Peyer's patch (tissue), 4 donors: ENCODE data around the gene PRELID1. TPM values are rescaled to one million over a fixed set of nuclear protein-coding genes. Genes with fewer than 3 reads are reported as not detected.
"Not testable (repeated sequence)": the region's sequence is repeated elsewhere in the genome, so short reads cannot be mapped to it uniquely, and the experiment has no call there.

Experiments used
- DNase-seq, 3 donors: peaks; one replicate each; pipeline ENCODE4 v3.0.0-alpha.2; 2017 to 2019
- H3K27ac ChIP-seq, 4 donors: fragments of 200-600 bp; sonication (generic); one replicate each; pipeline ENCODE4 v1.5.1; 2016 to 2019
- H3K27me3 ChIP-seq, 2 donors: fragments of 200-600 bp; sonication (generic); one replicate each; pipeline ENCODE4 v1.5.1; 2019
- H3K36me3 ChIP-seq, 3 donors: fragments of 200-600 bp; sonication (generic); one replicate each; pipeline ENCODE4 v1.5.1; 2016 to 2019
- H3K4me1 ChIP-seq, 4 donors: fragments of 200-600 bp; sonication (generic); one replicate each; pipeline ENCODE4 v1.5.1; 2016 to 2019
- H3K4me3 ChIP-seq, 4 donors: fragments of 200-600 bp; sonication (generic); 1 replicate in 3 of 4; 2 replicates in 1 of 4; pipeline ENCODE4 v1.5.1; 2016 to 2019; ENCODE audit warnings: mild to moderate bottlenecking in 1 of 4
- H3K9me3 ChIP-seq, 4 donors: fragments of 200-600 bp; sonication (generic); one replicate each; pipeline ENCODE4 v1.5.1; 2016 to 2019; ENCODE audit warnings: mild to moderate bottlenecking in 1 of 4
- POLR2A ChIP-seq, 2 donors: fragments of 450-650 bp; IDR thresholded peaks; one replicate each; pipeline ENCODE4 v1.5.1; 2017; ENCODE audit warnings: antibody characterized with exemption in 2 of 2, mild to moderate bottlenecking in 2 of 2, moderate library complexity in 2 of 2
- total RNA-seq, 4 donors: library from RNA; depleted of rRNA; stranded (reverse); fragments of >200 nt; gene quantifications; one replicate each; pipeline ENCODE4 v1.1.0, GENCODE V29; 2016
- TF ChIP-seq, protein P1 (sequence below), 6 experiments: fragments of 450-650 bp in 4 of 6; fragments of 200-600 bp in 2 of 6; sonication (generic) in 1 of 6; IDR thresholded peaks; one replicate each; pipeline ENCODE4 v1.5.1; 2017 to 2019; ENCODE audit warnings: antibody characterized with exemption in 6 of 6, mild to moderate bottlenecking in 3 of 6, moderate library complexity in 1 of 6

Gene PRELID1, protein sequence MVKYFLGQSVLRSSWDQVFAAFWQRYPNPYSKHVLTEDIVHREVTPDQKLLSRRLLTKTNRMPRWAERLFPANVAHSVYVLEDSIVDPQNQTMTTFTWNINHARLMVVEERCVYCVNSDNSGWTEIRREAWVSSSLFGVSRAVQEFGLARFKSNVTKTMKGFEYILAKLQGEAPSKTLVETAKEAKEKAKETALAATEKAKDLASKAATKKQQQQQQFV
- total RNA-seq, result 100 to 1,000 TPM in 3 of 4 donors, 10 to 100 TPM in 1; 55.3 to 215 (median 132) TPM

DNA sequence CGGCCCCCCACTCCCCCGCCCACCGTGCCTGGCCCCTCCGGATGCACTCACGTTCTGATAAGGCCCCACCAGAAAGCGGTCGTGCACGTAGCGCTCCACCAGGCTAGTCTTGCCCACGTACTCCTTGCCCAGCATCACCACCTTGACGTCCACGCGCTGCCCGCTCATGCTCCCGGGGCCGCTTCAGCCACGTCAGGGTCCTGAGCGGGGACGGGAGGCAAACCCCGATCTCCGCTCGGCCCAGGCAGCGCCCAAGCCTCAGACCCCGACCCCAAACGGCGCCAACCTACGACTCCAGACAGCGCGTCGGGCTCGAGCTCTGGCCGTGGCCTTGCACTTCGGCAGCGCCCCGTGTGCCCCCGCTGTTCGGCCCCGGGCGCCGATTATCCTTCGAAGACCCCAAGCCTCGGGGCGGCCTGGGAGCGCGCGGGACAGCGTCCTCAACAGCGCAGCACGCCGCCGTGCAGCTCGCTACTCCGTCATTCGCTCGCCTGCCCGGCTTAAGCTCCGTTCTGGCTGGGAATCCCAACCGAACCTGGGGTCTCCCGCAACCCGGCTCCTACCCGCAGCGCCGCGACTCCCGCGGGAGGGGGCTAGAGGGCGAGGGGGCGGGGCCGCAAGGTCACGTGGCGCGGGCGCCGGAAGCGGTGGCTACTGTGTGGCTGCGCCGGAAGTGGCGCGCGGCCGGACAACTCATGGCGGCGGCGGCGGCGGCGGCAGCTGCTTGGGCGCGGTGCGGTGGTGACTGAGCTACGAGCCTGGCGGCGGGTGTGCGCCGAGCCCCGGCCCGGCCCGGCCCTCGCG lies at the start of gene PRELID1, which contains the start of gene RAB24:
Gene PRELID1, plus strand, starts transcription at position 679 of the 804 bp plus-strand sequence. CDS start 187 bp downstream, outside the sequence.
Gene RAB24, minus strand, starts transcription at position 599 of the 804 bp plus-strand sequence. Its CDS starts 431 bp downstream, at position 168.
- TF ChIP-seq, protein P1, sequence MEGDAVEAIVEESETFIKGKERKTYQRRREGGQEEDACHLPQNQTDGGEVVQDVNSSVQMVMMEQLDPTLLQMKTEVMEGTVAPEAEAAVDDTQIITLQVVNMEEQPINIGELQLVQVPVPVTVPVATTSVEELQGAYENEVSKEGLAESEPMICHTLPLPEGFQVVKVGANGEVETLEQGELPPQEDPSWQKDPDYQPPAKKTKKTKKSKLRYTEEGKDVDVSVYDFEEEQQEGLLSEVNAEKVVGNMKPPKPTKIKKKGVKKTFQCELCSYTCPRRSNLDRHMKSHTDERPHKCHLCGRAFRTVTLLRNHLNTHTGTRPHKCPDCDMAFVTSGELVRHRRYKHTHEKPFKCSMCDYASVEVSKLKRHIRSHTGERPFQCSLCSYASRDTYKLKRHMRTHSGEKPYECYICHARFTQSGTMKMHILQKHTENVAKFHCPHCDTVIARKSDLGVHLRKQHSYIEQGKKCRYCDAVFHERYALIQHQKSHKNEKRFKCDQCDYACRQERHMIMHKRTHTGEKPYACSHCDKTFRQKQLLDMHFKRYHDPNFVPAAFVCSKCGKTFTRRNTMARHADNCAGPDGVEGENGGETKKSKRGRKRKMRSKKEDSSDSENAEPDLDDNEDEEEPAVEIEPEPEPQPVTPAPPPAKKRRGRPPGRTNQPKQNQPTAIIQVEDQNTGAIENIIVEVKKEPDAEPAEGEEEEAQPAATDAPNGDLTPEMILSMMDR (IDR thresholded peaks at IDR 0.05), result peak in 5 of 6 experiments; percentile 0 to 38 (median 27)
- peak; percentile 58 to 70 for TF ChIP-seq POLR2A (IDR thresholded peaks at IDR 0.05)
- DNase-seq, result peak; percentile 92 to 96 (median 92)
- no peaks in the 10 kb centered on the region for H3K27me3 ChIP-seq
- peaks cover 0 to 25% (median 0%) of the 10 kb centered on the region in 3 donors for H3K36me3 ChIP-seq
- peaks cover 3 to 58% (median 33%) of the 10 kb centered on the region in 4 donors for H3K4me1 ChIP-seq
- H3K27ac ChIP-seq, result peak within 1 kb of the TSS; percentile 85 to 92 (median 90)
- peak within 1 kb of the TSS; percentile 76 to 96 (median 84) for H3K4me3 ChIP-seq
- no peaks in the 10 kb centered on the region for H3K9me3 ChIP-seq

DNA sequence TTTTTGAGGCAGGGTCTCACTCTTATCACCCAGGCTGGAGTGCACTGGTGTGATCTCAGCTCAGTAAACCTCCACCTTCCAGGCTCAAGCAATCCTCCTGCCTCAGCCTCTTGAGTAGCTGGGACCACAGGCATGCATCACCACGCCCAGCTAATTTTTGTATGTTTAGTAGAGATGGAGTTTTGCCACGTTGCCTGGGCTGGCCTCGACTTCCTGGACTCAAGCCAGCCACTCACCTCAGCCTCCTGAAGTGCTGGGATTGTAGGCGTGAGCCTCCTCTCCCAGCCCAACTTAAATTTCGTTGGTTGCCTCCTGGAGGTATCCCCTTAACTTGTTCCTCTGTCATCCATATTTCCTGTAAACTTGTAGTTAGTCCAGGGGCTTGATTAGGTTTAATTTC lies 47.3 kb upstream of the PRELID1 start:
- Histone ChIP-seq H3K4me1 (no peaks in the 10 kb centered on the region), H3K27ac (no peak overlapping the region), H3K27me3 (no peaks in the 10 kb centered on the region), H3K36me3 (peaks cover 0 to 95% (median 3%) of the 10 kb centered on the region in 3 donors), H3K4me3 (no peak overlapping the region), H3K9me3 (no peaks in the 10 kb centered on the region)
- TF ChIP-seq, protein P1 (IDR thresholded peaks at IDR 0.05), result no peak
- TF ChIP-seq POLR2A (IDR thresholded peaks at IDR 0.05), result no peak
- no peak for DNase-seq

DNA sequence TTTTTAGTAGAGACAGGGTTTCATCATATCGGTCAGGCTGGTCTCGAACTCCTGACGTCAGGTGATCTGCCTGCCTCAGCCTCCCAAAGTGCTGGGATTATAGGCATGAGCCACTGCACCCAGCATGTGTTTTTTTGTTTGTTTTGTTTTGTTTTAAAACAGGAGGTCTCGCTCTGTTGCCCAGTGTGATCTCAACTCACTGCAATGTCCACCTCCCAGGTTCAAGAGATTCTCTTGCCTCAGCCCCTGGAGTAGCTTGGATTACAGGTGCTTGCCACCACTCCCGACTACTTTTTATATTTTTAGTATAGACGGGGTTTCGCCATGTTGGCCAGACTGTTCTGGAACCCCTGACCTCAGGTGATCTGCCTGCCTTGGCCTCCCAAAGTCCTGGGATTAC lies 44.9 kb upstream of the PRELID1 start:
- H3K4me3 ChIP-seq, H3K9me3 ChIP-seq, H3K4me1 ChIP-seq, H3K27me3 ChIP-seq, H3K27ac ChIP-seq, DNase-seq: not testable (repeated sequence)
- peaks cover 0 to 89% (median 3%) of the 10 kb centered on the region in 3 donors for H3K36me3 ChIP-seq

DNA sequence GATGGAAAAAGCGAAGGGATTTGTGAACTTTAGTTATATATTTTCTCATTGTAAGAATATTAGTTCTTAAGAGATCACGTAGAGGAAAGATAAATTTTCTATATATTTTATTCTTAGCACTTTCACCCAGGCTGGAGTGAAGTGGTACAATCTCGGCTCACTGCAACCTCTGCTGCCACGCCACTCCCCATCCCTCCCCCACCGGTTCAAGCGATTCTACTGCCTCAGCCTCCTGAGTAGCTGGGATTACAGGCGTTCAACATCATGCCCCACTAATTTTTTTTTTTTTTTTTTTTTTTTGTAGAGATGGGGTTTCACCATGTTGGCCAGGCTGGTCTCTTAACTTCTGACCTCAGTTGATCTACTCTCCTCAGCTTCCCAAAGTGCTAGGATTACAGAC lies 42.6 kb upstream of the PRELID1 start:
- Histone ChIP-seq H3K27ac (no peak overlapping the region), H3K4me1 (no peaks in the 10 kb centered on the region), H3K4me3 (no peak overlapping the region), H3K9me3 (no peaks in the 10 kb centered on the region), H3K36me3 (peaks cover 0 to 77% (median 3%) of the 10 kb centered on the region in 3 donors), H3K27me3 (no peaks in the 10 kb centered on the region)
- DNase-seq, result no peak
- TF ChIP-seq POLR2A (IDR thresholded peaks at IDR 0.05), result no peak
- TF ChIP-seq, protein P1 (IDR thresholded peaks at IDR 0.05), result no peak

DNA sequence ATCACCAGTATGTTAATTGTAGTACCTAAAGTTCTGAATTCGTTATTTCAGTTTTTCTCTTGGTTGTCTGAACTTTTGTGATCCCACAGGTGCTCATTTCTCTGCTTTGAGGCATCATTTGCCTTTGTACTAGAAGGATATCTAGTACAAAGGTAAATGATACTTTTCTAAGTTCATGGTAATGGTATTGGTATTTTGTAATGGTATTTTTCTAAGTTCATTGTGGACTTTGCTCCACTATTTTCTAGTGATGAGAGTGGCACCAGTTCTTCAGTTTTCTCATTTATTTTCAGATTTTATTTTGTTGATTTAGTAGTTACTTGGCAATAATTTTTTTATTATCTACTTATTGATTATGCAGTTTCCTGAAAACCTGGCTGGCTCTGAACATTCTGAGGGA lies 42.1 kb upstream of the PRELID1 start:
- H3K9me3 ChIP-seq, result no peaks in the 10 kb centered on the region
- H3K4me3 ChIP-seq, result no peak overlapping the region
- no peak for DNase-seq
- H3K4me1 ChIP-seq, result no peaks in the 10 kb centered on the region
- no peak for TF ChIP-seq POLR2A (IDR thresholded peaks at IDR 0.05)
- TF ChIP-seq, protein P1 (IDR thresholded peaks at IDR 0.05), result no peak
- no peak overlapping the region for H3K27ac ChIP-seq
- H3K36me3 ChIP-seq, result peaks cover 0 to 78% (median 3%) of the 10 kb centered on the region in 3 donors
- no peaks in the 10 kb centered on the region for H3K27me3 ChIP-seq

DNA sequence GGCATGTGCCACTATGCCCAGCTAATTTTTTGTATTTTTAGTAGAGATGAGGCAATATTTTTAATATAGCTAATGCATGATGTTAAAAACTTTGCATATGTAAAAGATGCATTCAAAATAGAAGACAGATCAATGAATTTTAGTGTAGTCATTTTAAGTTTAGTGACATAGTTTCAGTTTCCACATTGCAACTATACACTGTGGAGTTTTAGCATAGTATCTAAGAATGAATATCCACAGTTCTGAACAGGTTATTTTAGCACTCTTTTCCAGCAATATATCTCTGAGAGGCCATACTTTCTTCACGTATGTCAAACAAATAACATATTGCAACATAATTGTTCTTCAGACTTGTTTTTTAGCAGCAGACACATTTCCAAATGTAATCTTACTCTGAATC lies 39.4 kb upstream of the PRELID1 start:
- no peak for TF ChIP-seq POLR2A (IDR thresholded peaks at IDR 0.05)
- TF ChIP-seq, protein P1 (IDR thresholded peaks at IDR 0.05), result no peak
- peaks cover 0 to 77% (median 0%) of the 10 kb centered on the region in 3 donors for H3K36me3 ChIP-seq
- H3K4me3 ChIP-seq, result no peak overlapping the region

More for the DNA sequence above, 39.4 kb upstream of the PRELID1 start:
- Histone ChIP-seq H3K27ac (no peak overlapping the region), H3K9me3 (no peaks in the 10 kb centered on the region), H3K4me1 (no peaks in the 10 kb centered on the region), H3K27me3 (no peaks in the 10 kb centered on the region)
- no peak for DNase-seq
